GM20000 (cell line): ENCODE measurements around the gene PRTG.
"Not testable (repeated sequence)": the region's sequence is repeated elsewhere in the genome, so short reads cannot be mapped to it uniquely, and the experiment has no call there.

Experiments used
- DNase-seq: peaks from one replicate; pipeline ENCODE4 v3.0.0; 2012; ENCODE audit warnings: low spot score
- TF ChIP-seq, protein P1 (sequence below): IDR thresholded peaks from 2 replicates; pipeline ENCODE4 v1.5.1; 2012; ENCODE audit warnings: mild to moderate bottlenecking, control low read depth; ENCODE audit errors: extremely low read depth, missing control alignments

The PRTG gene

DNA sequence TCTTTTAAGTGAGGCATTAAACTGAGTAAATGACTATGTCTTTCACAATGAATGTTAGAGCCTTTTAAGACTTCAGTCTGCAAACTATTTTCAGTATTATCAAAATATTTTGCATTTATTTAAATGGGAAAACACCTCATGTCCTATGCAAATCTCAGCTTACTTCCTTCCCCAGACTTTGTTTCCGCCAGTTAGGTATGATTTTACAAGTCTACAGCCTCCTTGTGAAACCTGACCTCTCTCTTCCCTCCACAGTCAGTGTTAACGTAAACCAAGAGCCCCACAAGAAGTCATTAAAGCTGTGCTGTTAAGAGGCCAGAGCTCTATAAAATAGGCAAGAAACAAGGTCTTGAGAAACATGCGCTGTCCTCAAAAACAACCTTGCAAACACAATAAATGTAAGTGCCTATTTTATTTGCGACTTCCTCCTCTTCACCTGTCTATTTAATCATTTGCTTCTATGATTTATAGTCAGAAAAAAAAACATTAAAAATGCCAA, 48.3 kb downstream of the PRTG start:
- TF ChIP-seq, protein P1, sequence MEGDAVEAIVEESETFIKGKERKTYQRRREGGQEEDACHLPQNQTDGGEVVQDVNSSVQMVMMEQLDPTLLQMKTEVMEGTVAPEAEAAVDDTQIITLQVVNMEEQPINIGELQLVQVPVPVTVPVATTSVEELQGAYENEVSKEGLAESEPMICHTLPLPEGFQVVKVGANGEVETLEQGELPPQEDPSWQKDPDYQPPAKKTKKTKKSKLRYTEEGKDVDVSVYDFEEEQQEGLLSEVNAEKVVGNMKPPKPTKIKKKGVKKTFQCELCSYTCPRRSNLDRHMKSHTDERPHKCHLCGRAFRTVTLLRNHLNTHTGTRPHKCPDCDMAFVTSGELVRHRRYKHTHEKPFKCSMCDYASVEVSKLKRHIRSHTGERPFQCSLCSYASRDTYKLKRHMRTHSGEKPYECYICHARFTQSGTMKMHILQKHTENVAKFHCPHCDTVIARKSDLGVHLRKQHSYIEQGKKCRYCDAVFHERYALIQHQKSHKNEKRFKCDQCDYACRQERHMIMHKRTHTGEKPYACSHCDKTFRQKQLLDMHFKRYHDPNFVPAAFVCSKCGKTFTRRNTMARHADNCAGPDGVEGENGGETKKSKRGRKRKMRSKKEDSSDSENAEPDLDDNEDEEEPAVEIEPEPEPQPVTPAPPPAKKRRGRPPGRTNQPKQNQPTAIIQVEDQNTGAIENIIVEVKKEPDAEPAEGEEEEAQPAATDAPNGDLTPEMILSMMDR = no peak
- peak; percentile 44 for DNase-seq

DNA sequence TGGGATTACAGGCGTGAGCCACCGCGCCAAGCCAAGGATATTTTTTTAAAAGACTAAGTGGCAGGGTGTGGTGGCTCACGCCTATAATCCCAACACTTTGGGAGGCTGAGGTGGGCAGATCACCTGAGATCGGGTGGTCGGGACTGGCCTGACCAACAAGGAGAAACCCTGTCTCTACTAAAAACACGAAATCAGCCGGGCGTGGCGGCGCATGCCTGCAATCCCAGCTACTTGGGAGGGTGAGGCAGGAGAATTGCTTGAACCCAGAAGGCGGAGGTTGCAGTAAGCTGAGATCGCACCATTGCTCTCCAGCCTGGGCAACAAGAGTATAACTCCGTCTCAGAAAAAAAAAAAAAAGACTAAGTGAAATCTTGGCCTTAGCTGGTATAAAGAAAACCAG, 49.8 kb downstream of the PRTG start:
- DNase-seq = not testable (repeated sequence)

DNA sequence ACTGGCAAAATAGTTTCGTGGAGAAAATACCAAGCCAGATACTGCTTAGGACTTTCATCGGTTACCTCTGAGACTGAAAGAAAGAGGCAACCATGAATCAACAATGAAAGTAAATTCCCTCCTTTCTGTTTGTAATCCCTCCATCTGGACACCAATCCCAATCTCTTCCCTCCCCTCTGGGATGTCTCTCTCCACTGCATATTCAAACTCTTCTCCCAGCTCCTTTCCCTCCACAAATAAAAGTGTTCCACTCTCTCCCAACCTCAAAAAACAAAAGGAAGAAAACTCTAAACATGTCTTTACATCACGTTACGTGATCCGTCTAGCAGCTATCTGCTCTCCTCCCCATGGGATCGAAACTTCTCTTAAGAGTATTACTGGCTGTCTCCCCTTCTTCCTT, 55.2 kb downstream of the PRTG start:
- TF ChIP-seq, protein P1 = no peak
- DNase-seq = no peak

DNA sequence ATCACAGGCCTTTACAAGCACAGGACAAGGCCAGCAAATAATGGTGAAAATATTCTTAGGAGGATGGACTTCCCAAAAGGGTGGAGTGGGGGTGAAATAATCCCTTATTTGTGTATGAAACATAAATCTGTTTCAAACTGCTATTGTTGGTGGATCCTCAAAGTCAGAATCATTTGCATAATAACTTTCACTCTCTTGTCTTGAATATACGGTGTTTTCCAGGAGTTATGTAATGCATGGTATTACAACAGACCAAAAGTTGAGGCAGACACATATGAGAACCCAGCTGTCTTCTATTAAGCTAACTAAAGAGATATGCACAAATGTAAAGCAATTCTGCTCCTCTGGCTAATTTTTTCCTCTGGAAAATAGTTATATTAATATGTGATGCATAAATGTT, 57.7 kb downstream of the PRTG start:
- TF ChIP-seq, protein P1 = no peak
- peak; percentile 40 for DNase-seq

DNA sequence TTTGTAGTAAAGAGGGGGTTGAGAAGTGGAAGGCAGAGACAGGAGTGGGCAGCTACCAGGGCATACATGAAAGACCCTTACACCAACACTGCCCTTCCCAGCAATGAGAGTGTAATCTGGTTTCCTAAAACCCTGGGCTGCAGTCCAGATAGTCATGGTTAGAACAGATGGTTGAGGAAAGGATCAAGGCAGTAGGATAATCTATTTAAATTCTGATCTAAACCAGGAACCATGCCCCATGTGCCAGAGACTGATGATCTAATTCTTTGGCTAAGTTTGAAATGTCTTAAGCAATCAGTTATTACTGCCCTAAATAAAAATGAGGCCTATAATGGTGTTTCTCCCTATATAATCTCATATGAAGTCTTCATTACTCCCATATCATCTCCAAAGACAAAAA, 59.6 kb downstream of the PRTG start:
- TF ChIP-seq, protein P1 = no peak
- no peak for DNase-seq

DNA sequence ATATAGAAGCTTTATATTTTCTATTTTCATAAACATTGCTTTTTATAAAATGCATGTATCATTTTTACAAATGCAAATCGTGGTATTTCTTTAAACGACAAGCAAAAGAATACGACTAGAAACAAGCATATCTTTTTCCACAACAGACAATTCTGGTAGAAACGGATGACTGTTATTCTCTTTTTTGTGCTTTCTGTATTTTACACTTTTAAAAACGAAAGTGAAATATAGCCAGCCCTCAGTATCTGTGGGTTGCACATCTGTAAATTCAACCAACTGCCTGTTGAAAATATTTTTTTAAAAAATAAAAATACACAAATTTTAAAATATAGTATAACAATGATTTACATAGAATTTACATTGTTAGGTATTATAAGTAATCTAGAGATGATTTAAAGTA, 61.3 kb downstream of the PRTG start:
- TF ChIP-seq, protein P1 = no peak

DNA sequence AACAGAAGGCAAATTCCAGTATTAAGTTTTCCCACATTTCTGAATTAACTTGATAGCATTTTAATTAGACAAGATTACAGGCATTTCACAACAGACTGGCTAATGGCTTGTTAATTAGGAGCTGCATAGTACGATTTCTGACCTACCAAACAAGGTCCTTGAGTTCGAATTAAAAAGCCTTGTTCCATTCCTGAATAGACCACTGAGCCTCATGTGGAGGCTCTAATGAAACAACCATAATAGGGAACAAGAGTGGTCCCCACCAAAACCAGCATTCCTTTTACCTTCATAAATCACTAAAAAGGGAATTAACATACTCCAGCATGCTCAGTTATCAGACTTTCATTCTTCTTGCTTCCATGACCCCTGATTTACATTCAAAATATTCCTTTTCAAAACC, 66.4 kb downstream of the PRTG start:
- DNase-seq = no peak
- TF ChIP-seq, protein P1 = no peak

More for the DNA sequence above, 61.3 kb downstream of the PRTG start:
- peak; percentile 21 for DNase-seq

DNA sequence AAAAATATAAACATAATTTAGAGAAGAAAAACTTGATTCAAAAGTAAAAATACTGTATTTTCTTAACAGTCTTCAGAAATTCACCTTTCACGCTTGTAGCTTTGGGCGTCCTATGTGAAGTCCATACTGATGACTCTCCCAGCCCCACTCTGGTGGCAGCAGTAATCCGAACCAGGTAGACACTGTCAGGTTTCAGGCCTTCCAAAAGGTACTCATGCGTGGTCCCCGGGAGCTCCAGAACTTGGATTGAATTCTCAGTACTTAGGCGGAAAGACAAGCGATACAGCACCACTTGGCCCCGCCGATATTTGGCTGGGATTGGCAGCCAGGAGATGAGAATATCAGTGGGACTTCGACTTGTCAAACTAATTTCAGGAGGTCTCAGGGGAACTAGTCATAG, 69.7 kb downstream of the PRTG start:
- DNase-seq = no peak
- TF ChIP-seq, protein P1 = no peak
